ENCODE measurements around the gene NDEL1. TPM values are rescaled to one million over a fixed set of nuclear protein-coding genes. Genes with fewer than 3 reads are reported as not detected.

Gene NDEL1
- total RNA-seq, 6 experiments from 2014 or later = 22.2 to 34.9 (median 28.4) TPM

GRCh38 chr17:8418471-8418870 lies 17.2 kb upstream of the NDEL1 start:
- TF ChIP-seq POLR2A (IDR thresholded peaks at IDR 0.05) = no peak
- TF ChIP-seq CTCF (IDR thresholded peaks at IDR 0.05) = no peak
- H3K27ac ChIP-seq = peak overlapping the region in 2 of 3 donors; percentile 43 to 56
- intact Hi-C loops (cut with DNase I) = loop anchor here in 1 of 2 donors (10.0 kb wide), 1 partner anchor 56 kb away; no protein-coding TSS in a partner anchor

GRCh38 chr17:8419305-8419704 lies 16.4 kb upstream of the NDEL1 start:
- Histone ChIP-seq H3K36me3 (no peaks in the 10 kb centered on the region), H3K9me3 (no peaks in the 10 kb centered on the region), H3K4me3 (no peak overlapping the region), H3K27ac (peak overlapping the region in 2 of 3 donors; percentile 81 to 87), H3K4me1 (peaks cover 0 to 35% (median 19%) of the 10 kb centered on the region in 4 donors), H3K27me3 (no peaks in the 10 kb centered on the region)
- TF ChIP-seq CTCF (IDR thresholded peaks at IDR 0.05) (no peak), POLR2A (IDR thresholded peaks at IDR 0.05) (no peak)
- DNase-seq (no peak), ATAC-seq (no peak)
- WGBS (ENCODE audit: insufficient coverage, low coverage, low lambda C conversion rate, missing lambda C conversion rate) = 12% methylated on average over 1 of the region's 1 CpG
- intact Hi-C loops (cut with DNase I) = loop anchor here in 1 of 2 donors (10.0 kb wide), 1 partner anchor 55 kb away; no protein-coding TSS in a partner anchor

More at GRCh38 chr17:8418471-8418870, 17.2 kb upstream of the NDEL1 start:
- H3K4me3 ChIP-seq = no peak overlapping the region
- H3K36me3 ChIP-seq = no peaks in the 10 kb centered on the region
- WGBS (ENCODE audit: insufficient coverage, low coverage, low lambda C conversion rate, missing lambda C conversion rate) = 75% methylated on average over 1 of the region's 1 CpG
- peaks cover 0 to 35% (median 19%) of the 10 kb centered on the region in 4 donors for H3K4me1 ChIP-seq
- ATAC-seq (no peak), DNase-seq (no peak)
- H3K9me3 ChIP-seq = no peaks in the 10 kb centered on the region
- no peaks in the 10 kb centered on the region for H3K27me3 ChIP-seq

- intact Hi-C loops (cut with DNase I) = no loop called here
- WGBS (ENCODE audit: insufficient coverage, low coverage, low lambda C conversion rate, missing lambda C conversion rate) = 0% methylated on average over 4 of the region's 5 CpGs
Measured at GRCh38 chr17:8420041-8420934, 15.4 kb upstream of the NDEL1 start.

GRCh38 chr17:8421571-8421970 lies 14.1 kb upstream of the NDEL1 start:
- H3K36me3 ChIP-seq = no peaks in the 10 kb centered on the region
- no peak for TF ChIP-seq CTCF (IDR thresholded peaks at IDR 0.05)
- TF ChIP-seq POLR2A (IDR thresholded peaks at IDR 0.05) = no peak
- DNase-seq = peak in 1 of 3 donors; percentile 41
- no peaks in the 10 kb centered on the region for H3K27me3 ChIP-seq
- H3K27ac ChIP-seq = peak overlapping the region; percentile 24 to 87 (median 69)
- peaks cover 0 to 47% (median 20%) of the 10 kb centered on the region in 4 donors for H3K4me1 ChIP-seq
- WGBS (ENCODE audit: insufficient coverage, low coverage, low lambda C conversion rate, missing lambda C conversion rate) = no CpG with 5 or more reads among the region's 3 CpGs
- no peak for ATAC-seq
- no peaks in the 10 kb centered on the region for H3K9me3 ChIP-seq
- intact Hi-C loops (cut with DNase I) = no loop called here
- H3K4me3 ChIP-seq = no peak overlapping the region

More at GRCh38 chr17:8420041-8420934, 15.4 kb upstream of the NDEL1 start:
- Histone ChIP-seq H3K36me3 (no peaks in the 10 kb centered on the region), H3K9me3 (no peaks in the 10 kb centered on the region), H3K27me3 (no peaks in the 10 kb centered on the region), H3K4me3 (no peak overlapping the region), H3K4me1 (peaks cover 0 to 35% (median 19%) of the 10 kb centered on the region in 4 donors), H3K27ac (peak overlapping the region; percentile 72 to 87 (median 81))
- peak; percentile 89 to 93 (median 90) for ATAC-seq
- no peak for TF ChIP-seq CTCF (IDR thresholded peaks at IDR 0.05)
- TF ChIP-seq POLR2A (IDR thresholded peaks at IDR 0.05) = no peak
- DNase-seq = peak; percentile 86 to 96 (median 90)

All from right lobe of liver (tissue), 6 donors.